Esophagus mucosa (tissue), 1 donor: Measurements from ENCODE around the gene SUV39H1. TPM values are rescaled to one million over a fixed set of nuclear protein-coding genes. Genes with fewer than 3 reads are reported as not detected.

Source experiments
- total RNA-seq: library from RNA; stranded (reverse); gene quantifications from one replicate; pipeline ENCODE4 v1.2.4, GENCODE V29; 2023
- donor health status: DM: yes; HTN: yes; CAD: no.

The SUV39H1 gene
- total RNA-seq, 1 donor from 2014 or later = 6.4 TPM

Other genes with a start within 250 kb of the SUV39H1 start
- gene SLC38A5, start 226.5 kb upstream of the SUV39H1 start, total RNA-seq = 13.6 TPM
- gene FTSJ1, start 220.5 kb upstream of the SUV39H1 start, total RNA-seq = 33.8 TPM
- 10.3 TPM for gene PORCN, start 187.7 kb upstream of the SUV39H1 start, total RNA-seq
- gene EBP, start 174.9 kb upstream of the SUV39H1 start, total RNA-seq = 221 TPM
- 10.4 TPM for gene TBC1D25, start 157.0 kb upstream of the SUV39H1 start, total RNA-seq
- gene RBM3, start 122.2 kb upstream of the SUV39H1 start, total RNA-seq = 273 TPM
- 70.2 TPM for gene WDR13, start 99.2 kb upstream of the SUV39H1 start, total RNA-seq
- gene WAS, start 12.9 kb upstream of the SUV39H1 start, total RNA-seq = 1.2 TPM
- gene GLOD5, start 65.0 kb downstream of the SUV39H1 start, total RNA-seq = 0.52 TPM
- gene GATA1, start 89.9 kb downstream of the SUV39H1 start, total RNA-seq = not detected
- 46.5 TPM for gene HDAC6, start 105.3 kb downstream of the SUV39H1 start, total RNA-seq
- not detected for gene ERAS, start 129.8 kb downstream of the SUV39H1 start, total RNA-seq
- gene PCSK1N, start 138.9 kb downstream of the SUV39H1 start, total RNA-seq = 0.36 TPM
- gene TIMM17B, start 201.0 kb downstream of the SUV39H1 start, total RNA-seq = 33.9 TPM
- gene PQBP1, start 201.2 kb downstream of the SUV39H1 start, total RNA-seq = 53.5 TPM
- 17.4 TPM for gene SLC35A2, start 214.9 kb downstream of the SUV39H1 start, total RNA-seq
- gene PIM2, start 222.3 kb downstream of the SUV39H1 start, total RNA-seq = 4.4 TPM